Gastrocnemius medialis (tissue), 4 donors: ENCODE data around the gene NUDT22.

ENCODE experiments used
- CTCF ChIP-seq, 5 experiments: fragments of 450-650 bp in 3 of 5; fragments of 200-600 bp in 2 of 5; sonication (generic) in 2 of 5; IDR thresholded peaks in 4 of 5; conservative IDR thresholded peaks in 1 of 5; 1 replicate in 4 of 5; 2 replicates in 1 of 5; pipeline ENCODE4 v1.5.1; 2016 to 2019; ENCODE audit warnings: antibody characterized with exemption in 5 of 5, mild to moderate bottlenecking in 3 of 5, moderate library complexity in 3 of 5
- POLR2A ChIP-seq, 2 donors: fragments of 450-650 bp; IDR thresholded peaks; one replicate each; pipeline ENCODE4 v1.6.1; 2017; ENCODE audit warnings: antibody characterized with exemption in 2 of 2, mild to moderate bottlenecking in 2 of 2, moderate library complexity in 2 of 2

- no peak for TF ChIP-seq POLR2A (IDR thresholded peaks at IDR 0.05)
- TF ChIP-seq CTCF (IDR thresholded peaks at IDR 0.05 in 4 of 5, conservative IDR thresholded peaks at IDR 0.05 in 1 of 5), result no peak
Measured at GRCh38 chr11:64268025-64268892, 42.2 kb downstream of the NUDT22 start.
